ENCODE data around the gene ATP6V0B. TPM values are rescaled to one million over a fixed set of nuclear protein-coding genes. Genes with fewer than 3 reads are reported as not detected.

Gene ATP6V0B
- total and polyA plus RNA-seq, 2 donors (not counting 3 experiments of a cell fraction or from before 2014, with no cell fraction given): 110 to 325 TPM

DNA sequence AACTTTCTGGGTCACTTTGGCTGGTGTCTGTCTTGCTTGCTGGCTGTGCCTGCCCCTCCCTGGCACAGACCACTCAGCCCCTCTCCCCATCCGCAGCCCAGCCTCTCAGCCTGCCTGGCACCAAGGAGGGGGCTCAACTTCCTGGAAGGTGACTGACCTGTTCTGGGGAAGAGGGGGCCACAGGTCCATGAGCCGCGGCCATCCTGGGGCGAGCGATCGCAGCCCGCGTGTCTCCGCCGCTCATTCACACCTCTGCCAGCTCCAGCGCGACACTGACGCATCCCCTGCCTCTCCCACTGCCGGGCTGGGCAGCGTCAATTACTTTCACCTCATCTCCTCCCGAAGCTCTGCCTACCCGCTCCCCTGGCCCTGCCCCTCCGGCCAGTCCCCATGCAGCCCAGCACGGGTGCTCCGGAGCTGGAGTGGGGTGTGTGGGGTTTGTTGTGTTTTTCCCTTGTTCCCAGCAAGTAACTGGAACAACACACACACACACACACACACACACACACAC, 42.2 kb downstream of the ATP6V0B start:
- Histone ChIP-seq H3K4me2 (ENCODE audit: insufficient read depth, low read length) (no peak overlapping the region), H3K27me3 (ENCODE audit: control insufficient read depth in 2 of 2, insufficient read depth in 2 of 2, low read length in 2 of 2) (peaks cover 0 to 4% of the 10 kb centered on the region in 2 experiments), H3K79me2 (ENCODE audit: control insufficient read depth, insufficient read depth, low read length) (no peaks in the 10 kb centered on the region), H3K36me3 (ENCODE audit: control insufficient read depth in 2 of 2, extremely low read depth in 1 of 2, insufficient read depth in 2 of 2, low read length in 2 of 2) (no peaks in the 10 kb centered on the region), H3K4me1 (ENCODE audit: control insufficient read depth, extremely low read depth, insufficient read depth, low read length) (no peaks in the 10 kb centered on the region), H3K9me3 (replicated peaks; ENCODE audit: control insufficient read depth, insufficient read depth, low read length) (no peaks in the 10 kb centered on the region), H3K4me3 (replicated peaks in 1 of 3; ENCODE audit: insufficient read depth in 1 of 3, low read depth in 1 of 3, low read length in 3 of 3) (no peak overlapping the region), H3K9ac (replicated peaks; ENCODE audit: extremely low read depth, insufficient read depth, low read length) (no peak overlapping the region), H3K9me1 (replicated peaks; ENCODE audit: control insufficient read depth, extremely low read depth, insufficient read depth, low read length) (no peaks in the 10 kb centered on the region), H2AFZ (ENCODE audit: low read depth, low read length) (no peak overlapping the region), H4K20me1 (replicated peaks; ENCODE audit: control insufficient read depth, extremely low read depth, insufficient read depth, low read length) (no peaks in the 10 kb centered on the region), H3K27ac (ENCODE audit: insufficient read depth, low read depth, low read length) (no peak overlapping the region)
- ChIA-PET CTCF (interaction anchor here (1.3 kb wide), 1 partner anchor 12 kb away, joined by 3 read pairs; no protein-coding TSS in a partner anchor), POLR2A (interaction anchor here (0.5 kb wide), 1 partner anchor 355 kb away, joined by 3 read pairs; no protein-coding TSS in a partner anchor)
- DNase-seq (ENCODE audit: low read depth, low spot score): no peak
- BruUV-seq (replicated peaks): no TSS peak
- intact Hi-C loops (cut with micrococcal nuclease): no loop called here
- dilution Hi-C loops (cut with MboI; ENCODE audit: extremely low pct_ligation_motif_present, low sequenced_read_pairs): no loop called here
- no peak for FAIRE-seq
- TF ChIP-seq, protein P1, sequence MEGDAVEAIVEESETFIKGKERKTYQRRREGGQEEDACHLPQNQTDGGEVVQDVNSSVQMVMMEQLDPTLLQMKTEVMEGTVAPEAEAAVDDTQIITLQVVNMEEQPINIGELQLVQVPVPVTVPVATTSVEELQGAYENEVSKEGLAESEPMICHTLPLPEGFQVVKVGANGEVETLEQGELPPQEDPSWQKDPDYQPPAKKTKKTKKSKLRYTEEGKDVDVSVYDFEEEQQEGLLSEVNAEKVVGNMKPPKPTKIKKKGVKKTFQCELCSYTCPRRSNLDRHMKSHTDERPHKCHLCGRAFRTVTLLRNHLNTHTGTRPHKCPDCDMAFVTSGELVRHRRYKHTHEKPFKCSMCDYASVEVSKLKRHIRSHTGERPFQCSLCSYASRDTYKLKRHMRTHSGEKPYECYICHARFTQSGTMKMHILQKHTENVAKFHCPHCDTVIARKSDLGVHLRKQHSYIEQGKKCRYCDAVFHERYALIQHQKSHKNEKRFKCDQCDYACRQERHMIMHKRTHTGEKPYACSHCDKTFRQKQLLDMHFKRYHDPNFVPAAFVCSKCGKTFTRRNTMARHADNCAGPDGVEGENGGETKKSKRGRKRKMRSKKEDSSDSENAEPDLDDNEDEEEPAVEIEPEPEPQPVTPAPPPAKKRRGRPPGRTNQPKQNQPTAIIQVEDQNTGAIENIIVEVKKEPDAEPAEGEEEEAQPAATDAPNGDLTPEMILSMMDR (IDR thresholded peaks at IDR 0.05; ENCODE audit: extremely low read depth in 1 of 2, insufficient read depth in 1 of 2, low read depth in 1 of 2, low read length in 2 of 2): no peak
- TF ChIP-seq POLR2A (IDR thresholded peaks at IDR 0.05; ENCODE audit: low read depth, low read length) (no peak), FOS (IDR thresholded peaks at IDR 0.05; ENCODE audit: borderline replicate concordance, insufficient read depth, low read length) (no peak)

DNA sequence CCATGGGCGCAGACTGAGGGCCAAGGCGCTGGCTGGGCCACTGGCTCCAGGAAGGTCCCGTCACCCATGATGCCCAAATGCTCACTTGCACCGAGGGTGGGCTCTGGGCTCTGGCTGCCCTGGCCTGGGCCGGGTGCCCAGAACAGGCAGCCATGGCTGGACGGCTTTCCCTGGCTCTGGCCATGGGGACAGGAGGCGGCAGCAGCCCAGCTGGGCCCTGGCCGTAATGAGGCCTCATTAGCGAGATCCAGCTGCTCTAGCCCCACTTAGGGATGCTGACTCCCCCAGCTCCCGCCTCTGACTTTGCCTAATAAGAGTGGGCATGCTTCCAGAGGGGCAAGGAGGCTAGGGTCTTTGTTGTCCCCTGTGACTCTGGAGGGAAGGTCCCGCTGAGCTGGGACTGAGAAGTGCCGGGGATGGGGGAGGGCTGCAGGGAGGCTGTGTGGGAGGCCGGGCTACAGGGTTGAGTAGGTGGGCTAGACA, 44.7 kb downstream of the ATP6V0B start:
- no peak for TF ChIP-seq GATA2 (IDR thresholded peaks at IDR 0.05; ENCODE audit: insufficient read depth, insufficient read length, low read depth, low read length)
- no peak for TF ChIP-seq MYC (IDR thresholded peaks at IDR 0.05; ENCODE audit: low read depth, low read length)
- no peak for TF ChIP-seq FOS (IDR thresholded peaks at IDR 0.05; ENCODE audit: borderline replicate concordance, insufficient read depth, low read length)
- TF ChIP-seq POLR2AphosphoS5 (IDR thresholded peaks at IDR 0.05; ENCODE audit: insufficient read depth, low read depth, low read length): no peak
- TF ChIP-seq EZH2 (IDR thresholded peaks at IDR 0.05; ENCODE audit: borderline replicate concordance, low read depth, low read length, severe bottlenecking): no peak
- TF ChIP-seq JUN (IDR thresholded peaks at IDR 0.05; ENCODE audit: borderline replicate concordance, insufficient read depth, insufficient read length, low read depth): no peak
- TF ChIP-seq, protein P2, sequence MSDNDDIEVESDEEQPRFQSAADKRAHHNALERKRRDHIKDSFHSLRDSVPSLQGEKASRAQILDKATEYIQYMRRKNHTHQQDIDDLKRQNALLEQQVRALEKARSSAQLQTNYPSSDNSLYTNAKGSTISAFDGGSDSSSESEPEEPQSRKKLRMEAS (IDR thresholded peaks at IDR 0.05; ENCODE audit: insufficient read depth, insufficient read length): no peak
- TF ChIP-seq POLR2A (IDR thresholded peaks at IDR 0.05; ENCODE audit: low read depth, low read length): no peak
- TF ChIP-seq, protein P1 (IDR thresholded peaks at IDR 0.05; ENCODE audit: extremely low read depth in 1 of 2, insufficient read depth in 1 of 2, low read depth in 1 of 2, low read length in 2 of 2): no peak
- intact Hi-C loops (cut with micrococcal nuclease): no loop called here
- ChIA-PET POLR2A (no interaction called here), CTCF (interaction anchor here (0.9 to 3.0 kb wide), 2 partner anchors 14 to 17 kb away, joined by 3 to 16 read pairs; no protein-coding TSS in a partner anchor)
- Histone ChIP-seq H4K20me1 (replicated peaks; ENCODE audit: control insufficient read depth, extremely low read depth, insufficient read depth, low read length) (no peaks in the 10 kb centered on the region), H3K79me2 (ENCODE audit: control insufficient read depth, insufficient read depth, low read length) (no peaks in the 10 kb centered on the region), H3K4me3 (replicated peaks in 1 of 3; ENCODE audit: insufficient read depth in 1 of 3, low read depth in 1 of 3, low read length in 3 of 3) (no peak overlapping the region), H3K9me3 (replicated peaks; ENCODE audit: control insufficient read depth, insufficient read depth, low read length) (no peaks in the 10 kb centered on the region), H3K4me2 (ENCODE audit: insufficient read depth, low read length) (no peak overlapping the region), H3K9ac (replicated peaks; ENCODE audit: extremely low read depth, insufficient read depth, low read length) (no peak overlapping the region), H3K27ac (ENCODE audit: insufficient read depth, low read depth, low read length) (no peak overlapping the region), H3K27me3 (ENCODE audit: control insufficient read depth in 2 of 2, insufficient read depth in 2 of 2, low read length in 2 of 2) (no peaks in the 10 kb centered on the region), H2AFZ (ENCODE audit: low read depth, low read length) (no peak overlapping the region), H3K36me3 (ENCODE audit: control insufficient read depth in 2 of 2, extremely low read depth in 1 of 2, insufficient read depth in 2 of 2, low read length in 2 of 2) (no peaks in the 10 kb centered on the region), H3K9me1 (replicated peaks; ENCODE audit: control insufficient read depth, extremely low read depth, insufficient read depth, low read length) (no peaks in the 10 kb centered on the region), H3K4me1 (ENCODE audit: control insufficient read depth, extremely low read depth, insufficient read depth, low read length) (no peaks in the 10 kb centered on the region)
- BruUV-seq (replicated peaks): no TSS peak
- DNase-seq (ENCODE audit: low read depth, low spot score) (no peak), FAIRE-seq (no peak)
- dilution Hi-C loops (cut with MboI; ENCODE audit: extremely low pct_ligation_motif_present, low sequenced_read_pairs): no loop called here
